ENCODE data around the gene ZSWIM8.
"Not testable (repeated sequence)": the region's sequence is repeated elsewhere in the genome, so short reads cannot be mapped to it uniquely, and the experiment has no call there.

The ZSWIM8 gene

GRCh38 chr10:73773152-73773879 lies 12.1 kb upstream of the ZSWIM8 start:
- peak; percentile 44 for DNase-seq

GRCh38 chr10:73774637-73775036 lies 10.8 kb upstream of the ZSWIM8 start:
- no peak for DNase-seq

- no peak for DNase-seq
These were observed 6.4 kb upstream of the ZSWIM8 start for GRCh38 chr10:73779018-73779417.

GRCh38 chr10:73779539-73780197 lies 5.7 kb upstream of the ZSWIM8 start:
- DNase-seq = no peak

- DNase-seq = no peak
These were observed 5.1 kb upstream of the ZSWIM8 start for GRCh38 chr10:73780301-73780700.

- DNase-seq = no peak
These were observed 4.4 kb upstream of the ZSWIM8 start for GRCh38 chr10:73780966-73781365.

GRCh38 chr10:73781548-73781878 lies 3.9 kb upstream of the ZSWIM8 start:
- DNase-seq = no peak

GRCh38 chr10:73781879-73782748 lies 3.3 kb upstream of the ZSWIM8 start, which contains the start of gene CHCHD1:
TSS of gene CHCHD1 (plus strand) at chr10:73782048. CDS start at chr10:73782076, 28 bp downstream.
- peak; percentile 69 for DNase-seq

GRCh38 chr10:73782749-73783085 lies 2.7 kb upstream of the ZSWIM8 start:
- no peak for DNase-seq

- DNase-seq = no peak
These were observed 510 bp downstream of the ZSWIM8 start for GRCh38 chr10:73785721-73786511.

GRCh38 chr10:73786512-73786885 lies 1.1 kb downstream of the ZSWIM8 start:
- no peak for DNase-seq

GRCh38 chr10:73787031-73787800 lies 1.8 kb downstream of the ZSWIM8 start:
- DNase-seq = not testable (repeated sequence)

GRCh38 chr10:73788864-73789658 lies 3.7 kb downstream of the ZSWIM8 start:
- no peak for DNase-seq

GRCh38 chr10:73789659-73790055 lies 4.3 kb downstream of the ZSWIM8 start:
- DNase-seq = no peak

- DNase-seq = no peak
These were observed 5.7 kb downstream of the ZSWIM8 start for GRCh38 chr10:73790886-73791625.

- DNase-seq = no peak
These were observed 6.5 kb downstream of the ZSWIM8 start for GRCh38 chr10:73791871-73792400.

GRCh38 chr10:73793456-73793855 lies 8.1 kb downstream of the ZSWIM8 start:
- DNase-seq = no peak

GRCh38 chr10:73795491-73795890 lies 10.1 kb downstream of the ZSWIM8 start:
- not testable (repeated sequence) for DNase-seq

- not testable (repeated sequence) for DNase-seq
These were observed 10.6 kb downstream of the ZSWIM8 start for GRCh38 chr10:73796035-73796434.

- DNase-seq = no peak
These were observed 11.4 kb downstream of the ZSWIM8 start for GRCh38 chr10:73796766-73797165.
